ENCODE data around the gene SPARC. TPM values are rescaled to one million over a fixed set of nuclear protein-coding genes. Genes with fewer than 3 reads are reported as not detected.

Gene SPARC
- total RNA-seq, 1 donor from 2014 or later, result 273 TPM

- no peak overlapping the region for H3K4me3 ChIP-seq
- no peaks in the 10 kb centered on the region for H3K9me3 ChIP-seq
- TF ChIP-seq POLR2A (IDR thresholded peaks at IDR 0.05) (no peak), CTCF (IDR thresholded peaks at IDR 0.05) (no peak), POLR2AphosphoS5 (IDR thresholded peaks at IDR 0.05; ENCODE audit: insufficient read depth in 1 of 2, low read depth in 1 of 2) (no peak)
- no peaks in the 10 kb centered on the region for H3K27me3 ChIP-seq
- intact Hi-C loops (cut with DNase I), result no loop called here
- H3K27ac ChIP-seq, result no peak overlapping the region
- no peaks in the 10 kb centered on the region for H3K36me3 ChIP-seq
- DNase-seq (ENCODE audit: extremely low spot score in 2 of 2), result no peak
- peaks cover 20% of the 10 kb centered on the region for H3K4me1 ChIP-seq
Measured at GRCh38 chr5:151612689-151613427, 73.9 kb downstream of the SPARC start.

DNA sequence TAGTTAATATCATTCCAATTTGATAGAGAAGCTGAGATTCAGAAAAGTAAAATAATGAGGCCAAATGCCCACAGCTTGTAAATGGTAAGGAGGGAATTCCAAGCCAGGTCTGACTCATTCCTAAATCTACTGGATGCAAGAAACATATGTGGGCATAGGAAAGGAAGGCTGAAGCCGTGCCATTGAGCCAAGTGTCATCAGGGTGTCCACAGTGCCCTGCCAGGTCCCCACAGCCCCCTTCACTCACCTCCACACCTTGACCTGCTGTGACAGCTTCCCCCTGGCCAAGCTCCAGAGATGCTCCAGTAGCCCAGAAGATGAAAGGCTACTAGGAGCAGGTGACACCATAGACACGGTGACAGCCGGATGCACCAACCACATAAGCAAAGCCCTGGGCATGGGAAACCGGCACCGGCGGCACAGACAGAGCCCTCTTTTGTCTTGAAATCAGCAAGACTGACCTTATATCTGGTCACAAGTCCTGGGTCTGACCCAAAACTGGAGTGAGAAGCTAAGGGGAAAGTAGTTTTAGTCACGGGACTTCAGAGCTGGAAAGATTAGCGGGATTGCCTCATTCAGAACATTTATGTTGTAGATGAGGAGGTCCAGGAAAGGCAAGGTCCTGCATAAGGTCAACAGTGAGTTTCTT is 75.5 kb downstream of the SPARC start:
- intact Hi-C loops (cut with DNase I), result no loop called here
- TF ChIP-seq CTCF (IDR thresholded peaks at IDR 0.05) (no peak), POLR2AphosphoS5 (IDR thresholded peaks at IDR 0.05; ENCODE audit: insufficient read depth in 1 of 2, low read depth in 1 of 2) (no peak), POLR2A (IDR thresholded peaks at IDR 0.05) (no peak)
- Histone ChIP-seq H3K4me3 (no peak overlapping the region), H3K36me3 (no peaks in the 10 kb centered on the region), H3K4me1 (peaks cover 15% of the 10 kb centered on the region), H3K9me3 (no peaks in the 10 kb centered on the region), H3K27ac (no peak overlapping the region), H3K27me3 (no peaks in the 10 kb centered on the region)
- no peak for DNase-seq (ENCODE audit: extremely low spot score in 2 of 2)

Small RNAs within 50 kb of the gene (small RNA-seq; reads per million reads assigned to genes)
- not detected for gene RN7SKP232

Other genes starting within 250 kb of the SPARC start
- gene SLC36A1, start 239.3 kb downstream of the SPARC start, total RNA-seq, result 10.8 TPM
- gene FAT2, start 95.6 kb downstream of the SPARC start, total RNA-seq, result 74.9 TPM
- 120 TPM for gene ATOX1, start 71.7 kb upstream of the SPARC start, total RNA-seq
- gene G3BP1, start 85.0 kb upstream of the SPARC start, total RNA-seq, result 97.0 TPM
- gene GLRA1, start 237.9 kb upstream of the SPARC start, total RNA-seq, result not detected